ENCODE results near the gene HEPHL1.
"Not testable (repeated sequence)": the region's sequence is repeated elsewhere in the genome, so short reads cannot be mapped to it uniquely, and the experiment has no call there.

GRCh38 chr11:94157339-94157738, 136.2 kb downstream of the HEPHL1 start:
- not testable (repeated sequence) for TF ChIP-seq CTCF (IDR thresholded peaks at IDR 0.05; ENCODE audit: insufficient read depth, low read length); POLR2AphosphoS5 (IDR thresholded peaks at IDR 0.05; ENCODE audit: low read depth); REST (IDR thresholded peaks at IDR 0.05; ENCODE audit: insufficient replicate concordance, low read depth); GABPA (IDR thresholded peaks at IDR 0.05; ENCODE audit: low read depth)
